H1 (cell line): ENCODE measurements around the gene MYO18A. TPM values are rescaled to one million over a fixed set of nuclear protein-coding genes. Genes with fewer than 3 reads are reported as not detected.
A peak's percentile ranks its signal among the peaks of the same experiment; 100 is the strongest.

ENCODE experiments used
- CTCF ChIA-PET: fragments of 300-600 bp; sonication (Branson Sonifier 250); formaldehyde crosslinking; loops from one replicate; lab custom pipeline; 2021; ENCODE audit not compliant: partially characterized antibody; lab: Charles Lee
- POLR2A ChIA-PET: fragments of 300-600 bp; sonication (Branson Sonifier 250); formaldehyde crosslinking; loops from one replicate; lab custom pipeline; 2021; ENCODE audit warnings: inconsistent platforms; ENCODE audit not compliant: partially characterized antibody; lab: Charles Lee
- DNase-seq, 2 experiments: peaks; one replicate each; pipeline versions ENCODE4 v3.0.0 to v3.0.0-alpha.2; 2010 to 2022; ENCODE audit warnings: low spot score in 2 of 2, low read depth in 1 of 2, mixed read lengths in 1 of 2
- FAIRE-seq: peaks from 2 replicates; lab custom pipeline; 2011; peaks lifted over from hg19 to GRCh38; lab: Jason Lieb, UNC
- H2AFZ ChIP-seq: 2 replicates; pipeline ENCODE4 v1.8.1; 2012; ENCODE audit warnings: low read length, inconsistent platforms
- H2AK5ac ChIP-seq: 2 replicates; pipeline ENCODE4 v1.6.1; 2013; ENCODE audit warnings: low read depth, low read length
- H2BK120ac ChIP-seq: replicated peaks from 2 replicates; pipeline ENCODE3; 2013; ENCODE audit warnings: low read depth, low read length, inconsistent platforms
- H2BK12ac ChIP-seq: 2 replicates; pipeline ENCODE4 v1.6.1; 2013; ENCODE audit warnings: low read depth, low read length
- H2BK15ac ChIP-seq: 2 replicates; pipeline ENCODE4 v1.6.1; 2013; ENCODE audit warnings: low read length
- H2BK20ac ChIP-seq: 2 replicates; pipeline ENCODE4 v1.6.1; 2013; ENCODE audit warnings: low read length
- H2BK5ac ChIP-seq: 2 replicates; pipeline ENCODE4 v1.6.1; 2013; ENCODE audit warnings: low read depth, low read length
- H3K14ac ChIP-seq: 2 replicates; pipeline ENCODE4 v1.6.1; 2013; ENCODE audit warnings: inconsistent platforms; ENCODE audit not compliant: insufficient read length
- H3K18ac ChIP-seq: 2 replicates; pipeline ENCODE4 v1.6.1; 2013; ENCODE audit warnings: low read length; ENCODE audit errors: extremely low read depth
- H3K23ac ChIP-seq: 2 replicates; pipeline ENCODE4 v1.6.1; 2013; ENCODE audit warnings: inconsistent platforms; ENCODE audit not compliant: insufficient read length
- H3K23me2 ChIP-seq: 2 replicates; pipeline ENCODE4 v1.6.1; 2013; ENCODE audit warnings: low read depth, low read length
- H3K27ac ChIP-seq: 2 replicates; pipeline ENCODE4 v1.6.1; 2011; ENCODE audit warnings: low read depth, low read length, inconsistent platforms
- H3K27me3 ChIP-seq, 4 experiments: replicated peaks in 1 of 4; 1 replicate in 1 of 4; 2 replicates in 3 of 4; pipeline versions ENCODE4 v1.6.1 to v1.8.1; 2011 to 2013; ENCODE audit warnings: low read length in 3 of 4, mild to moderate bottlenecking in 3 of 4, inconsistent platforms in 2 of 4, mixed read lengths in 2 of 4, moderate library complexity in 1 of 4; ENCODE audit not compliant: control insufficient read depth in 3 of 4, insufficient read depth in 3 of 4; ENCODE audit errors: extremely low read depth in 1 of 4
- H3K36me3 ChIP-seq, 4 experiments: 2 replicates each; pipeline versions ENCODE4 v1.6.1 to v1.8.1; 2011 to 2013; ENCODE audit warnings: mild to moderate bottlenecking in 4 of 4, low read length in 3 of 4, moderate library complexity in 2 of 4, control low read depth in 1 of 4, inconsistent platforms in 1 of 4; ENCODE audit not compliant: insufficient read depth in 4 of 4, control insufficient read depth in 2 of 4
- H3K4ac ChIP-seq: replicated peaks from 2 replicates; pipeline ENCODE3; 2013; ENCODE audit warnings: low read length, low read depth, mixed read lengths, inconsistent platforms; ENCODE audit not compliant: insufficient read length
- H3K4me1 ChIP-seq, 4 experiments: replicated peaks in 1 of 4; 1 replicate in 1 of 4; 2 replicates in 3 of 4; pipeline versions ENCODE4 v1.6.1 to v1.8.1; 2011 to 2013; ENCODE audit warnings: low read length in 3 of 4, inconsistent platforms in 2 of 4, mixed read lengths in 1 of 4; ENCODE audit not compliant: insufficient read depth in 4 of 4, control insufficient read depth in 3 of 4
- H3K4me2 ChIP-seq, 2 experiments: 2 replicates each; pipeline versions ENCODE4 v1.6.1 to v1.8.1; 2011 to 2013; ENCODE audit warnings: low read depth in 2 of 2, low read length in 2 of 2, control low read depth in 1 of 2, inconsistent platforms in 1 of 2, mild to moderate bottlenecking in 1 of 2; ENCODE audit not compliant: insufficient read depth in 1 of 2
- H3K4me3 ChIP-seq, 4 experiments: fragments of 200-600, 300-600 bp in 1 of 4; sonication (generic), shearing (Covaris generic), sonication (Bioruptor Twin) in 1 of 4; 2 replicates each; pipeline versions ENCODE4 v1.5.1 to v1.8.1; 2011 to 2016; ENCODE audit warnings: low read length in 4 of 4, low read depth in 3 of 4, control low read depth in 2 of 4, inconsistent platforms in 2 of 4, mild to moderate bottlenecking in 2 of 4, mixed read lengths in 1 of 4, moderate library complexity in 1 of 4; ENCODE audit not compliant: insufficient read depth in 2 of 4; ENCODE audit errors: extremely low read depth in 1 of 4
- H3K56ac ChIP-seq: replicated peaks from 2 replicates; pipeline ENCODE3; 2013; ENCODE audit warnings: low read depth, mild to moderate bottlenecking, mixed read lengths, low read length, inconsistent platforms; ENCODE audit not compliant: insufficient read length
- H3K79me1 ChIP-seq: 2 replicates; pipeline ENCODE4 v1.6.1; 2013; ENCODE audit warnings: low read depth, low read length, control low read depth
- H3K79me2 ChIP-seq, 2 experiments: 2 replicates each; pipeline versions ENCODE4 v1.6.1 to v1.8.1; 2012 to 2013; ENCODE audit warnings: low read length in 2 of 2, mild to moderate bottlenecking in 2 of 2, inconsistent platforms in 1 of 2; ENCODE audit not compliant: insufficient read depth in 2 of 2, control insufficient read depth in 1 of 2
- H3K9ac ChIP-seq, 4 experiments: replicated peaks in 1 of 4; 1 replicate in 1 of 4; 2 replicates in 3 of 4; pipeline versions ENCODE4 v1.6.1 to v1.8.1; 2011 to 2013; ENCODE audit warnings: low read depth in 3 of 4, low read length in 3 of 4, control low read depth in 2 of 4, mild to moderate bottlenecking in 2 of 4, moderate library complexity in 2 of 4, inconsistent platforms in 1 of 4; ENCODE audit errors: extremely low read depth in 1 of 4
- H3K9me3 ChIP-seq, 2 experiments: 2 replicates each; pipeline versions ENCODE4 v1.6.1 to v1.8.1; 2012 to 2013; ENCODE audit warnings: mild to moderate bottlenecking in 2 of 2, moderate library complexity in 2 of 2, control low read depth in 1 of 2, inconsistent platforms in 1 of 2, low read depth in 1 of 2, low read length in 1 of 2, mixed read lengths in 1 of 2; ENCODE audit not compliant: insufficient read depth in 2 of 2
- H4K20me1 ChIP-seq, 2 experiments: replicated peaks in 1 of 2; 2 replicates each; pipeline versions ENCODE3 to v1.8.1; 2011 to 2013; ENCODE audit warnings: inconsistent platforms in 2 of 2, low read length in 2 of 2, mild to moderate bottlenecking in 1 of 2; ENCODE audit not compliant: insufficient read depth in 2 of 2, control insufficient read depth in 1 of 2
- H4K5ac ChIP-seq: 2 replicates; pipeline ENCODE4 v1.6.1; 2013; ENCODE audit warnings: low read length, low read depth, mixed read lengths, inconsistent platforms; ENCODE audit not compliant: insufficient read length
- H4K8ac ChIP-seq: 2 replicates; pipeline ENCODE4 v1.8.0; 2013; ENCODE audit warnings: mild to moderate bottlenecking, moderate library complexity, low read length, inconsistent platforms; ENCODE audit not compliant: insufficient read depth; ENCODE audit errors: extremely low read depth
- H4K91ac ChIP-seq: replicated peaks from 2 replicates; pipeline ENCODE3; 2013; ENCODE audit warnings: low read length, mixed read lengths, inconsistent platforms; ENCODE audit not compliant: insufficient read length
- FOSL1 ChIP-seq: IDR thresholded peaks from 2 replicates; pipeline ENCODE4 v1.6.1; 2011; ENCODE audit warnings: mild to moderate bottlenecking, low read depth, low read length, moderate library complexity; ENCODE audit not compliant: insufficient read depth
- HDAC2 ChIP-seq, 2 experiments: fragments of 300-600 bp in 1 of 2; sonication (generic) in 1 of 2; IDR thresholded peaks; 2 replicates each; pipeline ENCODE4 v1.6.1; 2011 to 2012; ENCODE audit warnings: low read depth in 2 of 2, low read length in 2 of 2, mild to moderate bottlenecking in 2 of 2, moderate library complexity in 2 of 2, borderline replicate concordance in 1 of 2, inconsistent platforms in 1 of 2
- KDM1A ChIP-seq: fragments of 200-600, 300-600 bp; sonication (generic); IDR thresholded peaks from 2 replicates; pipeline ENCODE4 v1.7.1; 2016; ENCODE audit warnings: mild to moderate bottlenecking, low read length, borderline replicate concordance
- RAD21 ChIP-seq, 2 experiments: IDR thresholded peaks in 1 of 2; conservative IDR thresholded peaks in 1 of 2; 2 replicates each; pipeline ENCODE4 v1.6.1; 2011; ENCODE audit warnings: low read depth in 2 of 2, low read length in 2 of 2, improper control_type of control experiment in 1 of 2, inconsistent platforms in 1 of 2, mild to moderate bottlenecking in 1 of 2, moderate library complexity in 1 of 2
- SUZ12 ChIP-seq: fragments of 200-600 bp; sonication (generic); IDR thresholded peaks from 2 replicates; pipeline ENCODE4 v1.6.1; 2012; ENCODE audit warnings: mild to moderate bottlenecking, inconsistent platforms, low read length, moderate library complexity, mixed read lengths
- ZNF274 ChIP-seq: IDR thresholded peaks from 2 replicates; pipeline ENCODE4 v1.7.0; 2012; ENCODE audit warnings: low read length, borderline replicate concordance; ENCODE audit errors: extremely low read depth
- WGBS, 2 experiments: shearing (Covaris generic) in 1 of 2; methylation state at CpG; one replicate each; pipeline versions ENCODE4 v1.1.6 to v1.1.7; 2013 to 2015; ENCODE audit warnings: low lambda C conversion rate in 2 of 2, mixed read lengths in 2 of 2, inconsistent platforms in 1 of 2, low coverage in 1 of 2, missing lambda C conversion rate in 1 of 2; ENCODE audit not compliant: insufficient replicate concordance in 2 of 2, insufficient coverage in 1 of 2, insufficient read length in 1 of 2; ENCODE audit errors: extremely low coverage in 1 of 2, missing lambda C conversion rate in 1 of 2; 5-methylcytosine and 5-hydroxymethylcytosine counted together
- polyA plus RNA-seq, 7 experiments: library from polyadenylated mRNA; depleted of rRNA in 3 of 7; stranded (reverse) in 5 of 7; unstranded in 2 of 7; fragments of >200 nt in 5 of 7; fragments of 200-250 nt in 2 of 7; gene quantifications; 1 replicate in 5 of 7; 2 replicates in 1 of 7; 4 replicates in 1 of 7; pipeline versions ENCODE4 v1.2.1 to v1.2.3, GENCODE V29; 2011 to 2013; ENCODE audit warnings: missing spikeins in 2 of 7, mixed read lengths in 2 of 7
- total RNA-seq: library from RNA; stranded (reverse); fragmentation: NEBNext Ultra II Directional; extraction: Animal tissue kit (Norgen Biotek cat#: 25700); gene quantifications from 2 replicates; pipeline ENCODE4 v1.2.1, GENCODE V29; 2021

Gene MYO18A
- total and polyA plus RNA-seq, 2 of the 8 experiments (the other 6 are each of a cell fraction or from before 2014, with no cell fraction given) = 7.6 to 43.8 TPM

- H3K56ac ChIP-seq = no peak overlapping the region
- H3K4me2 ChIP-seq = no peak overlapping the region
- no peak overlapping the region for H2BK15ac ChIP-seq
- H3K23ac ChIP-seq = no peak overlapping the region
- no peak for DNase-seq
- H4K8ac ChIP-seq = no peak overlapping the region
- H3K9ac ChIP-seq = no peak overlapping the region
- no peaks in the 10 kb centered on the region for H3K9me3 ChIP-seq
- H4K5ac ChIP-seq = no peak overlapping the region
- no peak overlapping the region for H3K14ac ChIP-seq
- no peak overlapping the region for H3K4me3 ChIP-seq
- H2BK5ac ChIP-seq = no peak overlapping the region
- WGBS, 2 experiments = 100% methylated on average over 1 of the region's 1 CpG; no CpG with 5 or more reads in 1 of the 2 experiments
- CTCF ChIA-PET = interaction anchor here (0.6 to 18.3 kb wide), 10 partner anchors 8 to 280 kb away, joined by 3 to 333 read pairs (median 5); partner anchors contain the start of gene MYO18A
- H3K4me1 ChIP-seq = peaks cover 0 to 7% (median 3%) of the 10 kb centered on the region in 4 experiments; a peak in 6 of 7 replicates
- no peaks in the 10 kb centered on the region for H4K20me1 ChIP-seq
- POLR2A ChIA-PET = interaction anchor here (0.6 kb wide), 1 partner anchor 64 kb away, joined by 3 read pairs; no protein-coding TSS in a partner anchor
- H2AK5ac ChIP-seq = no peak overlapping the region
- no peaks in the 10 kb centered on the region; the same call in 1 of the 2 replicates for H3K23me2 ChIP-seq
- no peak overlapping the region for H2BK12ac ChIP-seq
- TF ChIP-seq KDM1A (peak; percentile 97), SUZ12 (no peak), HDAC2 (IDR thresholded peaks at IDR 0.05; ENCODE audit: borderline replicate concordance in 1 of 2, low read depth in 2 of 2, low read length in 2 of 2) (peak in 1 of 2 experiments; percentile 89; a peak in 1 of 4 replicates), RAD21 (IDR thresholded peaks at IDR 0.05 in 1 of 2, conservative IDR thresholded peaks at IDR 0.05 in 1 of 2; ENCODE audit: low read depth in 2 of 2, low read length in 2 of 2) (no peak), FOSL1 (no peak), ZNF274 (no peak)
- no peaks in the 10 kb centered on the region for H3K36me3 ChIP-seq
- H4K91ac ChIP-seq = no peak overlapping the region
- H3K79me1 ChIP-seq = no peaks in the 10 kb centered on the region
- no peak overlapping the region for H2BK120ac ChIP-seq
- no peak overlapping the region for H3K27ac ChIP-seq
- no peak overlapping the region for H2AFZ ChIP-seq
- H3K79me2 ChIP-seq = no peaks in the 10 kb centered on the region
- no peak for FAIRE-seq
- no peak overlapping the region for H3K4ac ChIP-seq
- H2BK20ac ChIP-seq = no peak overlapping the region
- no peak overlapping the region for H3K18ac ChIP-seq
- no peaks in the 10 kb centered on the region for H3K27me3 ChIP-seq
These were observed 32.0 kb upstream of the MYO18A start for GRCh38 chr17:29212094-29212631.
